ENCODE data around the gene BUD13.

DNA sequence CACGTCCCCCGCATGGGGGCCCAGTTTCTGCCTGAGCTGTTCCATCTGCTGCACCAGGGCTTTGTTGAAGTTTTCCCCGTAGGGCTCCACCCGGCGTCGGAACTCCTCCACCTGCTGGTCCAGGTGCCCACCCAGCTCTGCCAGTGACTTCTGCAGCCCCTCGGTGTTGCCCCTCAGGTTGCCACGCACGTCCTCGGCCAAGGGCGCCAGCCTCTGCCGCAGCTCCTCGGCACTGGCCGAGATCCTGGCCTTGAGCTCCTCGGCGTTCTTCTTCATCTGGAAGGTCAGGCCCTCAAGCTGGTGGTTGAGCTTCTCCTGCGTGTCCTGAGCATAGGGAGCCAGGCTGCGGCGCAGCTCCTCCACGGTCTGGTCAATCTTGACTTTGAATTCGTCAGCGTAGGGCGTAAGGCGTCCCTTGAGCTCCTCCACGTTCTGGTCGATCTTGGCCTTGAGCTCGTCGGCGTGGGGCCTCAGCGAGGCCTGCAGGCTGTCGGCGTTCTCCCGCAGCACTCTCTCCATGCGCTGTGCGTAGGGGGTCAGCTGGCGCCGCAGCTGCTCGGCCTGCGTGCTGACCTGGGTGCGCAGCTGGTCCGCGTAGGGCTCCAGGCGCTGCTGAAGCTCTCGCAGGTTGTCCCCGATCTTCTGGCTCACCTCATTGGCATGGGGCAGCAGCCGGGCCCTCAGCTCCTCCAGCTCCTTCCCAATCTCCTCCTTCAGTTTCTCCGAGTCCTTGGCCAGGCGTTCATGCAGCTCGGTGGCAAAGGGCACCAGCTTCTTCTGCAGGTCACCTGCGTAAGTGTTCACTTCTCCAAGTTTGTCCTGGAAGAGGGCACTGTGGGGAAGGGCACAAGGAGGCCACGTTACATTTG, 48.5 kb upstream of the BUD13 start:
- no peak for TF ChIP-seq POLR2A (IDR thresholded peaks at IDR 0.05)
- TF ChIP-seq, protein P1, sequence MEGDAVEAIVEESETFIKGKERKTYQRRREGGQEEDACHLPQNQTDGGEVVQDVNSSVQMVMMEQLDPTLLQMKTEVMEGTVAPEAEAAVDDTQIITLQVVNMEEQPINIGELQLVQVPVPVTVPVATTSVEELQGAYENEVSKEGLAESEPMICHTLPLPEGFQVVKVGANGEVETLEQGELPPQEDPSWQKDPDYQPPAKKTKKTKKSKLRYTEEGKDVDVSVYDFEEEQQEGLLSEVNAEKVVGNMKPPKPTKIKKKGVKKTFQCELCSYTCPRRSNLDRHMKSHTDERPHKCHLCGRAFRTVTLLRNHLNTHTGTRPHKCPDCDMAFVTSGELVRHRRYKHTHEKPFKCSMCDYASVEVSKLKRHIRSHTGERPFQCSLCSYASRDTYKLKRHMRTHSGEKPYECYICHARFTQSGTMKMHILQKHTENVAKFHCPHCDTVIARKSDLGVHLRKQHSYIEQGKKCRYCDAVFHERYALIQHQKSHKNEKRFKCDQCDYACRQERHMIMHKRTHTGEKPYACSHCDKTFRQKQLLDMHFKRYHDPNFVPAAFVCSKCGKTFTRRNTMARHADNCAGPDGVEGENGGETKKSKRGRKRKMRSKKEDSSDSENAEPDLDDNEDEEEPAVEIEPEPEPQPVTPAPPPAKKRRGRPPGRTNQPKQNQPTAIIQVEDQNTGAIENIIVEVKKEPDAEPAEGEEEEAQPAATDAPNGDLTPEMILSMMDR (IDR thresholded peaks at IDR 0.05) = no peak

All from uterus (tissue), 2 donors.